ENCODE data around the gene GJA1. TPM values are rescaled to one million over a fixed set of nuclear protein-coding genes. Genes with fewer than 3 reads are reported as not detected.

Gene GJA1
- total and polyA plus RNA-seq, 2 of the 4 experiments (the other 2 are of a cell fraction) = 180 to 323 TPM

GRCh38 chr6:121463087-121463486, 27.6 kb downstream of the GJA1 start:
- Histone ChIP-seq H3K4ac (ENCODE audit: low read depth, low read length) (no peak overlapping the region), H2AK5ac (ENCODE audit: low read depth, low read length) (no peak overlapping the region), H3K4me1 (ENCODE audit: control insufficient read depth, insufficient read depth, low read length) (no peaks in the 10 kb centered on the region), H2BK5ac (ENCODE audit: low read depth, low read length, poor library complexity, severe bottlenecking) (no peak overlapping the region), H3K4me2 (ENCODE audit: low read depth, low read length) (no peak overlapping the region), H3K79me1 (ENCODE audit: low read depth in 1 of 2, low read length in 2 of 2) (no peaks in the 10 kb centered on the region), H3K9ac (ENCODE audit: low read depth, low read length) (no peak overlapping the region), H3K9me1 (ENCODE audit: insufficient read depth, low read length) (no peaks in the 10 kb centered on the region), H3K9me3 (ENCODE audit: control insufficient read depth, insufficient read depth, low read length) (no peaks in the 10 kb centered on the region), H3K36me3 (ENCODE audit: control insufficient read depth, insufficient read depth, low read length) (no peaks in the 10 kb centered on the region), H2BK15ac (ENCODE audit: low read depth, low read length) (no peak overlapping the region), H3K4me3 (ENCODE audit: insufficient read depth, low read depth, low read length) (no peak overlapping the region), H4K91ac (ENCODE audit: insufficient read depth, low read depth, low read length) (no peak overlapping the region), H2BK120ac (ENCODE audit: low read depth, low read length) (no peak overlapping the region), H3K56ac (ENCODE audit: extremely low read depth, insufficient read depth, low read length) (no peak overlapping the region), H2AFZ (replicated peaks; ENCODE audit: low read length, poor library complexity) (no peak overlapping the region), H3K27ac (ENCODE audit: insufficient read depth, low read length) (no peak overlapping the region), H2BK20ac (ENCODE audit: low read depth, low read length) (no peak overlapping the region), H4K8ac (ENCODE audit: low read depth in 2 of 2, low read length in 2 of 2) (no peak overlapping the region), H3K18ac (ENCODE audit: low read depth, low read length) (no peak overlapping the region), H3K14ac (replicated peaks; ENCODE audit: low read depth, low read length) (no peak overlapping the region), H3K27me3 (ENCODE audit: control insufficient read depth, insufficient read depth, low read length) (no peaks in the 10 kb centered on the region), H2AK9ac (replicated peaks; ENCODE audit: low read depth, low read length, poor library complexity) (no peak overlapping the region), H4K20me1 (ENCODE audit: insufficient read depth, low read length) (no peaks in the 10 kb centered on the region), H4K5ac (ENCODE audit: low read depth, low read length) (no peak overlapping the region), H3K23ac (ENCODE audit: low read depth, low read length) (no peak overlapping the region)
- BruUV-seq (replicated peaks) = no TSS peak
- no CpG with 5 or more reads among the region's 3 CpGs for WGBS, 2 experiments (ENCODE audit: extremely low coverage in 2 of 2, insufficient read length in 1 of 2)
- dilution Hi-C loops (cut with HindIII; ENCODE audit: low sequenced_read_pairs, unreplicated experiment) = no loop called here
- DNase-seq = no peak
- intact Hi-C loops (cut with micrococcal nuclease) = no loop called here
- ATAC-seq (ENCODE audit: low read depth) = no peak
- no peak for TF ChIP-seq MAZ (IDR thresholded peaks at IDR 0.05; ENCODE audit: borderline replicate concordance, low read depth, low read length)
- no peak for TF ChIP-seq SMC3 (IDR thresholded peaks at IDR 0.05; ENCODE audit: low read depth, low read length)
- no peak for TF ChIP-seq BHLHE40 (IDR thresholded peaks at IDR 0.05; ENCODE audit: low read depth, low read length)
- no peak for TF ChIP-seq RCOR1 (IDR thresholded peaks at IDR 0.05; ENCODE audit: insufficient replicate concordance, low read length)
- TF ChIP-seq MXI1 (IDR thresholded peaks at IDR 0.05; ENCODE audit: borderline replicate concordance, low read depth, low read length) = no peak
- no peak for TF ChIP-seq ELK1 (IDR thresholded peaks at IDR 0.05; ENCODE audit: borderline replicate concordance, low read depth, low read length)
- TF ChIP-seq POLR2A (IDR thresholded peaks at IDR 0.05; ENCODE audit: low read depth, low read length) = no peak
- TF ChIP-seq RFX5 (IDR thresholded peaks at IDR 0.05; ENCODE audit: low read depth, low read length) = no peak
- TF ChIP-seq CHD1 (IDR thresholded peaks at IDR 0.05; ENCODE audit: low read depth, low read length) = no peak
- TF ChIP-seq RAD21 (IDR thresholded peaks at IDR 0.05; ENCODE audit: low read length) = no peak
- no peak for TF ChIP-seq NFE2L2 (IDR thresholded peaks at IDR 0.05; ENCODE audit: low read depth, low read length)
- no peak for TF ChIP-seq CEBPB (IDR thresholded peaks at IDR 0.05; ENCODE audit: low read depth, low read length)
- TF ChIP-seq FOS (IDR thresholded peaks at IDR 0.05; ENCODE audit: low read depth, low read length) = no peak
- no peak for TF ChIP-seq USF2 (IDR thresholded peaks at IDR 0.05; ENCODE audit: low read depth, low read length)
- in situ Hi-C loops (cut with MboI; ENCODE audit: low sequenced_read_pairs) = no loop called here
- CTCF ChIA-PET = no interaction called here
- POLR2A ChIA-PET (ENCODE audit: unreplicated experiment) = no interaction called here

Measured in IMR-90 (cell line).